ENCODE results near the gene DNAJB4.
"Not testable (repeated sequence)": the region's sequence is repeated elsewhere in the genome, so short reads cannot be mapped to it uniquely, and the experiment has no call there.

Gene DNAJB4

DNA sequence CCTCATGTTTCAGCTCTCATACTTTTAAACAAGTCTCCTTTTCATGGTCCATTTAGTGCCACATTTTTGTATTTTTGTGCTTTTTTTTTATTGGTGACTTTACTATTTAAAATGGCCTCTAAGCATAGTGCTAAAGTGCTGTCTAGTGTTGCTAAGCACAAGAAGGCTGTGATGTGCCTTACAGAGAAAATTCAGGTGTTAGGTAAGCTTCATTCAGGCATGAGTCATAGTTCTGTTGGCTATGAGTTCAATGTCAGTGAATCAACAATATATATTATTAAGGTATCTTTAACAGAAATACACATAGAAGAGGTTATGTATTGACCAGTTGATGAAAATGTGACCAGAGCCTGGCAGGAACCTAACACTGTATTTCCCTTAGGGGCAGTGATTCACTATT is 13.1 kb upstream of the DNAJB4 start:
- no peak for DNase-seq

DNA sequence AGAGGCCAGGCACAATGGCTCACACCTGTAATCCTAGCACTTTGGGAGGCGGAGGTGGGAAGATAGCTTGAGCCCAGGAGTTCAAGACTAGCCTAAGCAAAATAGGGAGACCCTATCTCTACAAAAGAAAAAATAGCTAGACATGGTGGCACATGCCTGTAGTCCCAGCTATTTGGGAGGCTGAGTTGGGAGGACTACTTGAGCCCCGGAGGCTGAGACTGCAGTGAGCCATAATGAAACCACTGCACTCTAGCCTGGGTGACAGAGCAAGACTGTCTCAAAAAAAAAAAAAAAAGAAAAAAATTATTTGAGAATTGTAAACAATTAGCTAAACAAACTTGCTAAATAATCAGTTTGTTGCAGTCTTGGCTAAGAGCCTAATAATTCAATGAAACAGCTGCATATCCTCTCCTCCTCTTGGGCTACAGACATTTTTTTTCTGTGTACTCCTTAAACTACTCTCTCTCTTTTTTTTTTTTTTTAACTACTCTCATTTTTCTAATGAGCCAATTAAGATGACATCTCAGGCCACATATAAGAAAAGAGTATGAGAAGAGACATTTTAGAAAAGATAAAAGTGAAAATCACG is 10.5 kb upstream of the DNAJB4 start:
- no peak for DNase-seq

DNA sequence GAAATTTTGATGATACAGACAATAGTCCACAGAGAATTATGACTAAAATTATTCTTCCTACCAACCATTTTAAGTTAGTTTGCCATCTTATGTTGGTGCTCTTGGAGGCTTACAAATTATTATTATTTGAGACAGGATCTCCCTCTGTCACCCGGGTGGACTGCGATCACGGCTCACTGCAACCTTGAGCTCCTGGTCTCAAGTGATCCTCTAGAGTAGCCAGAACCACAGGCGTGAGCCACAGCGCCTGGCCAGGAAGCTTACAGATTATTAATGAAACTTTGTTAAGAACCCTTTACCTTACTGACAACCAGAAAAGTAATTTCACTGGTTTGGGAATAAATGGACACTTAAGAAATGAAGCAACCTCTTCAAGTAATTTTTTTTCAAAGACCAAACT is 8.0 kb upstream of the DNAJB4 start:
- no peak for DNase-seq

DNA sequence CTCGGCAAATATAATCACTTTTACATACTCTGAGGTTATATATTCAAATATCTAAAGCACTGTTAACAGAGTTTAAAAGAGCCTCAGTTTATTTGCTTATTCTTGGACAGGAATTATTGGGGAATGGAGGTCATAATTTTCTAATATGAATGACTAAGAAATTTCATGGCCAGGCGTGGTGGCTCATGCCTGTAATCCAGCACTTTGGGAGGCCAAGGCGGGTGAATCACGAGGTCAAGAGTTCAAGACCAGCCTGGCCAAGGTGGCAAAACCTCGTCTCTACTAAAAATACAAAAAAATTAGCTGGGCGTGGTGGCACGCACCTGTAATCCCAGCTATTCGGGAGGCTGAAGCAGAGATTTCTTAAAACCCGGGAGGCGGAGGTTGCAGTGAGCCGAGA is 4.2 kb upstream of the DNAJB4 start:
- not testable (repeated sequence) for DNase-seq

GRCh38 chr1:78003070-78003746 is 1.5 kb upstream of the DNAJB4 start:
- no peak for DNase-seq

DNA sequence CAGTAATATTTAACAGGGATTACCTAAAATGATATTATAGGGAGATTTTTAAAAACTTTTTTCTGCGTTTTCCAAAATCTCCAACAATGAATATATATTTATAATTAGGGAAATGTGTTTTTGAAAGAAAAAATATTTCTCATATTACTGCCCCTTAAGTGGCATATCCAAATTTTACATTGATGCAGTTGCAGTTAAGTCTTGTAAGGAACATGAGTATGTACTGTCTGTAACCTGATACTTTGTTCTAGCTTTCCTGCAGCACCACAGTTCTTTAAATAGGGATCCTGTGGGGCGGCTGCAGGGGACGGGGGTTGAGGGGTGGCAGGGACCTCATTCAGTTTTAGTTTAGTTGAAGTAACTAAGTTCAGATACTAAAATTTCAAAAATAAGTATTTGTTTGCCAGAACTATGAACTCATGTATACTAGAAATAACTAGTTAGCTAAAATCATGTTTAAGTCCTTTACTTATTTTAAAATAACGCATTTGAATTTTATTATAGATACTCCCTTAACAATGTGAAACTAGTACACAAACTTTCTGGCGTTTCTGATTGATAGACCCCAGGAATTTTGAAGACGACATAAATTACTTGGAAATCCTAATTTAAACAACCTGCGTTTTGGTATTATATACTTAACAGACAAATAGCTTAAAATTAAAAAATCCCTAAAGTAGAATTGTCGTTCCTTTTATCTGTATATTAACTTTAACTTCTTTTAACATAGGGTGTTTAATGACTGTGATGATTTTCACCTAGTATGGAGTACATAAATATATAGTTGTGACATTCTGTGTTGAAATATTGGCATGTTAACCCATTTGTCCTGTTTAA is 639 bp upstream of the DNAJB4 start:
- peak; percentile 16 for DNase-seq

GRCh38 chr1:78005448-78005722 is 646 bp downstream of the DNAJB4 start:
- no peak for DNase-seq

- DNase-seq, result no peak
These were observed 1.0 kb downstream of the DNAJB4 start for GRCh38 chr1:78005755-78006154.

DNA sequence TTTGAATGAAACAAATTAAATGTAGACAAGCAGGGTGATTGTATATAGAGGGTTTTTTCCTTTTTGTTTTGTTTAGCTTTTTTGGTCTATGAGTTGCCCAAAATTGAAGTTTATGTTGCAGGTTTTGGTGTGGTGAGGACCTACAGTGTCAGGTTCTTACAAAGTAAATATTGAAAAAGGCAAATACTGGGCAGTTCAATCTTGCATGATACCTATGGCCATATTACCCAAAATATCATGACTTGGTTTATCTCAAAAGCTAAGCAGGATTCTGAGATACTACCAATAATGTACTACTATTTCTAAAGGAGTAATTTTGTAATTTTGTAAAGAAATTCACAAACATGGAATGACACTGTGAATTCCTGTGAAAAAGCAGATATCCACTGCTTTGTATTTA is 1.8 kb downstream of the DNAJB4 start:
- DNase-seq, result no peak

GRCh38 chr1:78007677-78008341 is 3.1 kb downstream of the DNAJB4 start:
- no peak for DNase-seq

DNA sequence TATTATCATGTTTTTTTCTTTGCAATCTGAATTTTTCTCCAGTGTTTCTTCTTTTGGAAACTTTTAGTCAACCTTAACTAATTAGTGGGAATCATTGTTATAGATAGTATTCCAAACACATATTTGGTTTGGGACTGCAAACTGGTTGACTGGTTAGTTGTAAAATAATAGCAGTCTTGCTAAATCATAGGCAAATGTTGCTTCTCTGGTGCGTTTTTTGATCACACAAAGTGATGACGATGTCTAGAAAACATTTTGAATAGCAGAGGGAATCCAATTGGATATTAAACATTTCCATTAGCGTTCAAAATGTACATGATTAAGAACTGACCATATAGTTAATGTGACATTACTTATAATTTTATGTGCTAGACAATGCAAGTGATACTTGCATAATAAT is 4.5 kb downstream of the DNAJB4 start:
- DNase-seq, result no peak

- DNase-seq, result no peak
These were observed 5.1 kb downstream of the DNAJB4 start for GRCh38 chr1:78009836-78010235.

GRCh38 chr1:78011050-78011449 is 6.3 kb downstream of the DNAJB4 start:
- DNase-seq, result no peak

DNA sequence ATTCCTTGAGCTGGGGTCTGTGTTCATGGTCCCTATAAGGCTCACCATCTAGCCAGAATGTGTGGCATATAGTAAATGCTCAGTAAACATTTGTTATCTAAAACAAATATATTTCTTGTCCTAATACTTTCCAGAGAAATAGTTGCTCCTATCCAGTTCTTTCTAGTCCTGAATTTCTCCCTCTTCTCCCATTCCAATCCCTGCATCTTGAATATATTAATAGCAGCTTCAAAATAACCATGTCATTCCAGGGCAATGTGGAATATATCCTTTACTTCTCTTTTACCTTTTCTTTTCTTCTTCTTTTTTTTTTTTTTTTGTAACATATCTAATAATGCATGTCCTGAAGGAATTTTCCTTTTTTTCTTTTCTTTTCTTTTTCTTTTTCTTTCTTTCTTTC is 10.4 kb downstream of the DNAJB4 start:
- no peak for DNase-seq

DNA sequence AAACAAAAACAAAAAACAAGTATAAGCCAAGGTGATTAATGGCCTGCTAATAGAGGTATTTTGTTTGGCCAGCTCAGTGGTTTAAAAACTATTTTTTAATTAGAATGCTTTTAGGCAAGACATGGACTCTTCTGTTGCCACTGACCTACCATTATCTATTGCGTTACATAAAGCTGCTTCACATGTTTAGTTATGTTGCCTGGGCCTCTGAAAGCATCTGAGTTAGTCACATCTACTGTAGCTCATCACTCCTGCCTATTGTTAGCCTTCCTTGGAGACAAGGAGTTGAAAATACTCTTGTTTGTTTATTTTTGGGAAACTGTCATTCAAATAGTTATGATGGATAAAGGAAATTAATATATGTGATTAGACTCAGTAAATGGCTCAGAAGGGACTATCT is 14.3 kb downstream of the DNAJB4 start:
- no peak for DNase-seq

DNA sequence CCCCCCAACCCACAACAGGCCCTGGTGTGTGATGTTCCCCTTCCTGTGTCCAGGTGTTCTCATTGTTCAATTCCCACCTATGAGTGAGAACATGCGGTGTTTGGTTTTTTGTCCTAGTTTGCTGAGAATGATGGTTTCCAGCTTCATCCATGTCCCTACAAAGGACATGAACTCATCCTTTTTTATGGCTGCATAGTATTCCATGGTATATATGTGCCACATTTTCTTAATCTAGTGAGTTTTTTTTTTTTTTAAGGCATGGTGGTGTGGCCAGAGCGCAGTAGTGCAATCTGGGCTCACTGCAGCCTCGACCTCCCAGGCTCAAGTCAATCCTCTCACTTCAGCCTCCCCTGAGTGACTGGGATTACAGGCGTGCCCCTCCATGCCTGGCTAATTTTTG is 16.4 kb downstream of the DNAJB4 start:
- not testable (repeated sequence) for DNase-seq

DNA sequence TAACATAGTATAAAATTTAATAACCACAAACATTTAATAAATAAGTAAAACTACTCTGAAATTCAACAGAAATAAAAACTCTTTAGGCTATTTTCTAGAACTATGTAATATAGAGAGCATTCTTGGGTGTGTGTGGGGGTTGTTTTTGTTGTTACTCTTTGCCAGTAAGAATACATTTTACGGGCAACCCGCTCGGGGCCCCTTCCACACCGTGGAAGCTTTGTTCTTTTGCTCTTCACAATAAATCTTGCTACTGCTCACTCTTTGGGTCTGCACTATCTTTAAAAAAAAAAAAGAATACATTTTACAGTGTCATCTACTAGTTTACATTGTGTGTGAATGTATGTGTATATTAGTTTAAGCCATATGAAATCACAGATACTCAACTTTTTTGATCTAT is 25.1 kb downstream of the DNAJB4 start:
- no peak for DNase-seq

DNA sequence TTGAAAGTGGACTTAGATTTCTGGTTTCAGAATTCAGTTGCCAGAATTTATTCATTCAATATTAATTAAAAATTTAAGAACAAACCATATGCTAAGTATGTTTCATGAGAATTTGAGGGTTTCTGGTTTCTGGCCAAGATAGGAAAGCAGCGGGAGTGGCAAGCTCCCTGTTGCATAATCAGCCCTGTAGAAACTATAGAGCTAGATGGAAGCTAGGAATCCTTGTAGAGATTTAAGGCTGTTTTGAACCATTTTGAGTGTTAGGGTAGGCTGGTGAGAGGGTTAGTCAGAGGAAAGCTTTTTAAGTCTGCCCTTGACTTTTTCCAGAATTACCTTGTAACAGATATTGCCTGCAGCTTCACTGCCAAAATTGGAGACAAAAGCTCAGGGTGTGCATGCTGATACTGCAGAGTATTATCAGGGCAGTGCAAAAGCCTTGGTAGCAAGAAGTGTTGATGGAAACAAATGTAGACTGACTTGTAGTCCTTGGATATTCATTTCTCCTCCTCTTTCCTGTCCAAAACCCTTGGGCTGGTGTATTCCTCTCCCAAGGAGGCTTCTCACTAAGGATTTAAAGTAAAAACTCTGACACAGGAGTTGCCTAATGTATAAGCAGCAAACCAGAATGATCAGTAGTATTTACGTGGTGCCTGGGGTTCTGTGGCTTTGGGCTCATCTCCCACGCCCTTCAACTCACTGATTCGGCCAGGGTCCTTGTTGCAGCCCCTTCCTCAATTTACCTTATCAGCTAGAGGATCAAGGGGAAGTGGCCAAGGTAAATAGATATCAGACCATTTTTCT is 28.5 kb downstream of the DNAJB4 start:
- no peak for DNase-seq

GRCh38 chr1:78033797-78034172 is 29.0 kb downstream of the DNAJB4 start:
- no peak for DNase-seq

DNA sequence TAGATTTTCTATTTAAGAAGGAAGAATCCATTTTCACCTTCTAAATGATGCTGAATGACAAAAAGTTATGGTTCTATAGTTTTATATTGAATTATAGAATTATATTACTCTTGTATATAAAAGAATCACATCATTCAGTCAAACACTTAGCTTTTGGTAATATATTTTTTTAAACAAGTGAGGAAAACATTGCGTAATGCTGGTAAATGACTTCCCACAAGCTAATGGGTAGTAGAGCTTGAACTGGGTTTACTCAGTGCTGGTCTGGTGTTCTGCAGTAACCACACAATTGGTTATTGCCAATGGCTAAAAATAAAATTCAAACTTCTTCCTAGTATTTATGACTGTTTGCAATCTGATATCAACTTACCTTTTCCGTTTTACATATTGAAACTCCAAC is 30.4 kb downstream of the DNAJB4 start:
- DNase-seq, result no peak

DNA sequence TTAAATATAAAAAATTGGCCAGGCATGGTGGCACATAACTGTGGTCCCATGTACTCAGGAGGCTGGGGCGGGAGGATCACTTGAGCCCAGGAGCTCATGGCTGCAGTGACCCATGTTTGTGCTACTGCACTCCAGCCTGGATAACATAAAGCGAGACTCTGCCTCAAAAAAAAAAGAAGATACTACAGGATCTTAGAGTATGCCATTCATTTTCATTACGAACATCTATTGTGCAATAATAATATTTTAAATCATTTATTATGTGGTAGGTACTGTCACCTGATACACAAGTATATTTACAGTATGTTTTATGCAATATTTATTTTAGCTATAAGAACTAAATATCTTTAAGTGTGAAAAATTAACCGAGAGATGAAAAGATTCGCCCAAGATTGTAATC is 31.7 kb downstream of the DNAJB4 start:
- DNase-seq, result no peak

DNA sequence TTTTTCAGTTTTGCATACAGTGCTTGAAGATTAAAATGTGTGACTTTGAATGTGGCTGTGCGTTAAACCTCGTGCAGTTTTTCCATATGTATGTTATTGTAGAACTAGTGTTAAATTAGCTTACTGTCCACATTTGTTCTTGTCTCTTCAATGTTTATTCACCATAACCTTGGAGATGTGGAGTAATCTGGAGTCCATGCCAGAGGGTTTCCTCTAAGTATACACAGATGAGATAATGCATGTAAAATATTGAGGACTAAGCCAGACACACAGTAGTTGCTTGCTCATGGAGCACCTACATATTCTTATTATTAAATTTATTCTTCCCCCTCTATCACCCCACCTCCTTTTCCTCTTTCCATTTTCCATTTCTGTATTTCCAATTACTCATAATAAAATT is 33.3 kb downstream of the DNAJB4 start:
- DNase-seq, result no peak

GRCh38 chr1:78038491-78038939 is 33.8 kb downstream of the DNAJB4 start:
- DNase-seq, result no peak
